ENCODE results near the gene GK.

DNA sequence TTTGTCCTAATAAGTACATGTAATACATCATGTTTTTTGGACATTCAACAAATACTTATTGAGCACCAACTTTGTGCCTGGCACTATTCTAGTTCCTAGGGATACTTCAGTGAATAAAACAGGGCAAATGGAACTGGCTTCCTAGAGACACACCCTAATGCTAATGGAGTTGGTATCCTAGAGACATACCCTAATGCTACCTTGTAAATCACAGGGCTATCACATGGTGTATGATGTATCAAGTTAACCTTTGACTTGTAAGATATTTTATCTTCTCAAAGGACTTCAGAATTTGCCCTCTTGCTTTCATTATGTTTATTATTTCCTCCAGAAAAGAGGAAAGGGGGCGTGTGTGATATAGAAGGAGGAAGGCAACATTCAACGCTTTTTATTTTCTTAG, 10.1 kb downstream of the GK start:
- TF ChIP-seq, protein P1, sequence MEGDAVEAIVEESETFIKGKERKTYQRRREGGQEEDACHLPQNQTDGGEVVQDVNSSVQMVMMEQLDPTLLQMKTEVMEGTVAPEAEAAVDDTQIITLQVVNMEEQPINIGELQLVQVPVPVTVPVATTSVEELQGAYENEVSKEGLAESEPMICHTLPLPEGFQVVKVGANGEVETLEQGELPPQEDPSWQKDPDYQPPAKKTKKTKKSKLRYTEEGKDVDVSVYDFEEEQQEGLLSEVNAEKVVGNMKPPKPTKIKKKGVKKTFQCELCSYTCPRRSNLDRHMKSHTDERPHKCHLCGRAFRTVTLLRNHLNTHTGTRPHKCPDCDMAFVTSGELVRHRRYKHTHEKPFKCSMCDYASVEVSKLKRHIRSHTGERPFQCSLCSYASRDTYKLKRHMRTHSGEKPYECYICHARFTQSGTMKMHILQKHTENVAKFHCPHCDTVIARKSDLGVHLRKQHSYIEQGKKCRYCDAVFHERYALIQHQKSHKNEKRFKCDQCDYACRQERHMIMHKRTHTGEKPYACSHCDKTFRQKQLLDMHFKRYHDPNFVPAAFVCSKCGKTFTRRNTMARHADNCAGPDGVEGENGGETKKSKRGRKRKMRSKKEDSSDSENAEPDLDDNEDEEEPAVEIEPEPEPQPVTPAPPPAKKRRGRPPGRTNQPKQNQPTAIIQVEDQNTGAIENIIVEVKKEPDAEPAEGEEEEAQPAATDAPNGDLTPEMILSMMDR (IDR thresholded peaks at IDR 0.05), result no peak
- TF ChIP-seq ZFX (IDR thresholded peaks at IDR 0.05; ENCODE audit: borderline replicate concordance), result no peak

Measured in 22Rv1 (cell line).